ENCODE results near the gene ARMC12.
"Not testable (repeated sequence)": the region's sequence is repeated elsewhere in the genome, so short reads cannot be mapped to it uniquely, and the experiment has no call there.

ARMC12 gene

GRCh38 chr6:35736982-35737412 is at the start of gene ARMC12:
ARMC12 (plus strand) TSS chr6:35737032; CDS start chr6:35737109, 77 bp downstream.
- Histone ChIP-seq H3K4me3 (ENCODE audit: severe bottlenecking) (no peak within 1 kb of the TSS), H3K9me3 (ENCODE audit: severe bottlenecking) (no peaks in the 10 kb centered on the region), H3K36me3 (ENCODE audit: low read depth) (no peaks in the 10 kb centered on the region), H3K27me3 (ENCODE audit: insufficient read depth, poor library complexity, severe bottlenecking) (no peaks in the 10 kb centered on the region), H3K27ac (ENCODE audit: poor library complexity, severe bottlenecking) (peak within 1 kb of the TSS; percentile 99), H3K4me1 (ENCODE audit: insufficient read depth, poor library complexity, severe bottlenecking) (peaks cover 22% of the 10 kb centered on the region)
- TF ChIP-seq CTCF (IDR thresholded peaks at IDR 0.05; ENCODE audit: poor library complexity, severe bottlenecking), result no peak
- DNase-seq (ENCODE audit: low spot score) (no peak), ATAC-seq (ENCODE audit: low read depth) (no peak)

- Histone ChIP-seq H3K27me3 (ENCODE audit: insufficient read depth, poor library complexity, severe bottlenecking) (no peaks in the 10 kb centered on the region), H3K27ac (ENCODE audit: poor library complexity, severe bottlenecking) (peak overlapping the region; percentile 82), H3K9me3 (ENCODE audit: severe bottlenecking) (no peaks in the 10 kb centered on the region), H3K4me3 (ENCODE audit: severe bottlenecking) (peak overlapping the region; percentile 97), H3K36me3 (ENCODE audit: low read depth) (peaks cover 48% of the 10 kb centered on the region), H3K4me1 (ENCODE audit: insufficient read depth, poor library complexity, severe bottlenecking) (peaks cover 15% of the 10 kb centered on the region)
- no peak for TF ChIP-seq CTCF (IDR thresholded peaks at IDR 0.05; ENCODE audit: poor library complexity, severe bottlenecking)
- ATAC-seq (ENCODE audit: low read depth) (peak; percentile 48), DNase-seq (ENCODE audit: low spot score) (peak; percentile 70)
Measured at GRCh38 chr6:35687658-35688604, 48.9 kb upstream of the ARMC12 start.

GRCh38 chr6:35688605-35689322 is 48.1 kb upstream of the ARMC12 start, which contains the start of gene FKBP5:
FKBP5 (minus strand) TSS chr6:35688915; CDS start chr6:35642824, 46,091 bp downstream.
- Histone ChIP-seq H3K36me3 (ENCODE audit: low read depth) (peaks cover 40% of the 10 kb centered on the region), H3K4me3 (ENCODE audit: severe bottlenecking) (peak within 1 kb of the TSS; percentile 97), H3K27me3 (ENCODE audit: insufficient read depth, poor library complexity, severe bottlenecking) (no peaks in the 10 kb centered on the region), H3K27ac (ENCODE audit: poor library complexity, severe bottlenecking) (peak within 1 kb of the TSS; percentile 82), H3K4me1 (ENCODE audit: insufficient read depth, poor library complexity, severe bottlenecking) (peaks cover 15% of the 10 kb centered on the region), H3K9me3 (ENCODE audit: severe bottlenecking) (peaks cover under 1% of the 10 kb centered on the region)
- DNase-seq (ENCODE audit: low spot score) (peak; percentile 93), ATAC-seq (ENCODE audit: low read depth) (peak; percentile 93)
- TF ChIP-seq CTCF (IDR thresholded peaks at IDR 0.05; ENCODE audit: poor library complexity, severe bottlenecking), result no peak

GRCh38 chr6:35690006-35690405 is 46.8 kb upstream of the ARMC12 start:
- H3K9me3 ChIP-seq (ENCODE audit: severe bottlenecking); H3K27ac ChIP-seq (ENCODE audit: poor library complexity, severe bottlenecking); DNase-seq (ENCODE audit: low spot score); ATAC-seq (ENCODE audit: low read depth); H3K4me3 ChIP-seq (ENCODE audit: severe bottlenecking); H3K27me3 ChIP-seq (ENCODE audit: insufficient read depth, poor library complexity, severe bottlenecking): not testable (repeated sequence)
- Histone ChIP-seq H3K36me3 (ENCODE audit: low read depth) (peaks cover 27% of the 10 kb centered on the region), H3K4me1 (ENCODE audit: insufficient read depth, poor library complexity, severe bottlenecking) (peaks cover 14% of the 10 kb centered on the region)

- Histone ChIP-seq H3K27me3 (ENCODE audit: insufficient read depth, poor library complexity, severe bottlenecking) (no peaks in the 10 kb centered on the region), H3K9me3 (ENCODE audit: severe bottlenecking) (peaks cover 9% of the 10 kb centered on the region), H3K27ac (ENCODE audit: poor library complexity, severe bottlenecking) (no peak overlapping the region), H3K4me1 (ENCODE audit: insufficient read depth, poor library complexity, severe bottlenecking) (peaks cover 9% of the 10 kb centered on the region), H3K36me3 (ENCODE audit: low read depth) (peaks cover 23% of the 10 kb centered on the region), H3K4me3 (ENCODE audit: severe bottlenecking) (no peak overlapping the region)
- ATAC-seq (ENCODE audit: low read depth) (no peak), DNase-seq (ENCODE audit: low spot score) (no peak)
- no peak for TF ChIP-seq CTCF (IDR thresholded peaks at IDR 0.05; ENCODE audit: poor library complexity, severe bottlenecking)
Measured at GRCh38 chr6:35690484-35690883, 46.3 kb upstream of the ARMC12 start.

Measured in RWPE2 (cell line).